Measurements from ENCODE around the gene SGCA.

GRCh38 chr17:50180111-50180510 is 14.3 kb downstream of the SGCA start:
- TF ChIP-seq CTCF (IDR thresholded peaks at IDR 0.05) (no peak), POLR2A (IDR thresholded peaks at IDR 0.05) (no peak)

All from body of pancreas (tissue), 4 donors.